ENCODE data around the gene ACAD10. TPM values are rescaled to one million over a fixed set of nuclear protein-coding genes. Genes with fewer than 3 reads are reported as not detected.
"Not testable (repeated sequence)": the region's sequence is repeated elsewhere in the genome, so short reads cannot be mapped to it uniquely, and the experiment has no call there.

ACAD10 gene
- total and polyA plus RNA-seq, 2 of the 13 experiments (the other 11 are each of a cell fraction or from before 2014, with no cell fraction given), result 15.2 to 16.3 TPM

- BruUV-seq (replicated peaks), result no TSS peak
- no peaks in the 10 kb centered on the region for H3K4me1 ChIP-seq (ENCODE audit: insufficient read depth, low read length)
- 97% methylated on average over 6 of the region's 6 CpGs for WGBS (ENCODE audit: low lambda C conversion rate)
- no peaks in the 10 kb centered on the region for H3K27me3 ChIP-seq (ENCODE audit: control insufficient read depth in 1 of 2, insufficient read depth in 2 of 2, low read length in 2 of 2)
- peaks cover 7 to 17% of the 10 kb centered on the region in 2 experiments; a peak in 4 of 5 replicates for H3K36me3 ChIP-seq (replicated peaks in 1 of 2; ENCODE audit: control insufficient read depth in 1 of 2, insufficient read depth in 2 of 2, low read length in 2 of 2)
- H4K20me1 ChIP-seq (ENCODE audit: insufficient read depth, low read length), result no peaks in the 10 kb centered on the region
- H3K79me2 ChIP-seq (ENCODE audit: insufficient read depth, low read length), result no peaks in the 10 kb centered on the region
- intact Hi-C loops (cut with micrococcal nuclease; ENCODE audit: unreplicated experiment) (no loop called here), in situ Hi-C loops (cut with HindIII; ENCODE audit: extremely low pct_ligation_motif_present, low pct_unique_long_range_greater_than_20kb) (no loop called here)
- H3K4me3 ChIP-seq (replicated peaks in 1 of 3; ENCODE audit: insufficient read depth in 1 of 3, low read depth in 2 of 3, low read length in 3 of 3), result no peak overlapping the region
- DNase-seq (ENCODE audit: low spot score), result no peak
- CTCF ChIA-PET (ENCODE audit: low intra/inter-chr PET ratio, low total read pairs), result no interaction called here
- POLR2A ChIA-PET, result no interaction called here
- no peak overlapping the region for H3K9ac ChIP-seq (ENCODE audit: insufficient read depth, low read depth, low read length)
- ATAC-seq, result no peak
- no peaks in the 10 kb centered on the region for H3K9me3 ChIP-seq (ENCODE audit: low read length)
- H3K27ac ChIP-seq (ENCODE audit: extremely low read length, insufficient read depth, low read length), result no peak overlapping the region
- FAIRE-seq, result no peak
- no peak overlapping the region for H3K4me2 ChIP-seq (ENCODE audit: low read depth, low read length)
- TF ChIP-seq ZZZ3 (CRISPR knock-in tag; IDR thresholded peaks at IDR 0.05; ENCODE audit: borderline replicate concordance), result no peak
- no peak overlapping the region for H2AFZ ChIP-seq (ENCODE audit: low read length)
Measured at GRCh38 chr12:111720457-111720856, 34.6 kb downstream of the ACAD10 start.

GRCh38 chr12:111723646-111724360 lies 38.0 kb downstream of the ACAD10 start:
- ATAC-seq; H3K27ac ChIP-seq (ENCODE audit: extremely low read length, insufficient read depth, low read length); H3K9ac ChIP-seq (ENCODE audit: insufficient read depth, low read depth, low read length); BruUV-seq (replicated peaks); intact Hi-C loops (cut with micrococcal nuclease; ENCODE audit: unreplicated experiment); H3K4me2 ChIP-seq (ENCODE audit: low read depth, low read length); POLR2A ChIA-PET; H2AFZ ChIP-seq (ENCODE audit: low read length); CTCF ChIA-PET (ENCODE audit: low intra/inter-chr PET ratio, low total read pairs); H3K4me1 ChIP-seq (ENCODE audit: insufficient read depth, low read length); H3K27me3 ChIP-seq (ENCODE audit: control insufficient read depth in 1 of 2, insufficient read depth in 2 of 2, low read length in 2 of 2); FAIRE-seq; H3K79me2 ChIP-seq (ENCODE audit: insufficient read depth, low read length); H3K4me3 ChIP-seq (replicated peaks in 1 of 3; ENCODE audit: insufficient read depth in 1 of 3, low read depth in 2 of 3, low read length in 3 of 3); H3K9me3 ChIP-seq (ENCODE audit: low read length); H4K20me1 ChIP-seq (ENCODE audit: insufficient read depth, low read length); in situ Hi-C loops (cut with HindIII; ENCODE audit: extremely low pct_ligation_motif_present, low pct_unique_long_range_greater_than_20kb); H3K36me3 ChIP-seq (replicated peaks in 1 of 2; ENCODE audit: control insufficient read depth in 1 of 2, insufficient read depth in 2 of 2, low read length in 2 of 2); DNase-seq (ENCODE audit: low spot score): not testable (repeated sequence)
- WGBS (ENCODE audit: low lambda C conversion rate), result 100% methylated on average over 21 of the region's 46 CpGs

Measured in HepG2 (cell line).